Gastroesophageal sphincter (tissue), 3 donors: ENCODE data around the gene THBS3.
"Not testable (repeated sequence)": the region's sequence is repeated elsewhere in the genome, so short reads cannot be mapped to it uniquely, and the experiment has no call there.

Source experiments
- CTCF ChIP-seq, 4 experiments: fragments of 200-600 bp in 2 of 4; fragments of 450-650 bp in 2 of 4; sonication (generic) in 1 of 4; IDR thresholded peaks; one replicate each; pipeline ENCODE4 v1.5.1; 2017 to 2019; ENCODE audit warnings: antibody characterized with exemption in 4 of 4, mild to moderate bottlenecking in 2 of 4, moderate library complexity in 2 of 4
- POLR2A ChIP-seq, 2 donors: fragments of 450-650 bp; IDR thresholded peaks; one replicate each; pipeline ENCODE4 v1.6.1; 2017; ENCODE audit warnings: antibody characterized with exemption in 2 of 2, mild to moderate bottlenecking in 2 of 2, moderate library complexity in 1 of 2
- POLR2AphosphoS5 ChIP-seq: sonication (generic); formaldehyde crosslinking; IDR thresholded peaks from one replicate; pipeline ENCODE4 v1.6.1; 2017; ENCODE audit warnings: antibody characterized with exemption

GRCh38 chr1:155163785-155164184 is 43.9 kb downstream of the THBS3 start:
- not testable (repeated sequence) for TF ChIP-seq CTCF (IDR thresholded peaks at IDR 0.05); POLR2A (IDR thresholded peaks at IDR 0.05); POLR2AphosphoS5
